Nephron progenitor cell (in vitro differentiated cells): Measurements from ENCODE around the gene EFNA4.

ENCODE experiments used
- DNase-seq: peaks from one replicate; pipeline ENCODE4 v3.0.0; 2021
- H3K27ac Mint-ChIP-seq: 2 replicates; pipeline ENCODE4 v1.8.0; 2021; ENCODE audit warnings: mild to moderate bottlenecking, moderate library complexity, mixed read lengths
- H3K27me3 Mint-ChIP-seq: 2 replicates; pipeline ENCODE4 v1.8.0; 2021; ENCODE audit warnings: mild to moderate bottlenecking, low read depth, mixed read lengths; ENCODE audit not compliant: poor library complexity
- H3K36me3 Mint-ChIP-seq: 2 replicates; pipeline ENCODE4 v1.8.0; 2021; ENCODE audit warnings: low read depth, mixed read lengths
- H3K4me1 Mint-ChIP-seq: 2 replicates; pipeline ENCODE4 v1.8.0; 2021; ENCODE audit warnings: mixed read lengths
- H3K4me3 Mint-ChIP-seq: 2 replicates; pipeline ENCODE4 v1.8.0; 2021; ENCODE audit warnings: mild to moderate bottlenecking, moderate library complexity, mixed read lengths
- H3K9me3 Mint-ChIP-seq: 2 replicates; pipeline ENCODE4 v1.8.0; 2021; ENCODE audit warnings: mild to moderate bottlenecking, moderate library complexity, mixed read lengths
- TF ChIP-seq, protein P1 (sequence below): fragments of 200-600 bp; sonication (generic); IDR thresholded peaks from 2 replicates; pipeline ENCODE4 v1.5.0; 2021; ENCODE audit warnings: antibody characterized with exemption

Gene EFNA4

DNA sequence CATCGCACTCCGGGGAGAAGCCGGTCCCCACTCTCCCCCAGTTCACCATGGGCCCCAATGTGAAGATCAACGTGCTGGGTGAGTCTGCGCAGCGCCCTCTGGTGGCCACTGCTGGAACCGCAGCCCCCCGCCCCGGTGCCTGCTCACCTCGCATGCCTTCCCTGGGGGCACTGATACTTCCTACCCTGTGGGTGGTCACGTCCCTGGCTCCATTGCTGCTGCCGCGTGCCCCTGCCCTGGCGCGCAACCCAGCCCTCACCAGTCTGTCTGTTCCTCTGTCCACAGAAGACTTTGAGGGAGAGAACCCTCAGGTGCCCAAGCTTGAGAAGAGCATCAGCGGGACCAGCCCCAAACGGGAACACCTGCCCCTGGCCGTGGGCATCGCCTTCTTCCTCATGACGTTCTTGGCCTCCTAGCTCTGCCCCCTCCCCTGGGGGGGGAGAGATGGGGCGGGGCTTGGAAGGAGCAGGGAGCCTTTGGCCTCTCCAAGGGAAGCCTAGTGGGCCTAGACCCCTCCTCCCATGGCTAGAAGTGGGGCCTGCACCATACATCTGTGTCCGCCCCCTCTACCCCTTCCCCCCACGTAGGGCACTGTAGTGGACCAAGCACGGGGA, 22.7 kb downstream of the EFNA4 start:
- no peak overlapping the region for H3K27ac Mint-ChIP-seq
- peaks cover 8% of the 10 kb centered on the region for H3K27me3 Mint-ChIP-seq
- peaks cover 9% of the 10 kb centered on the region for H3K36me3 Mint-ChIP-seq
- H3K9me3 Mint-ChIP-seq = no peaks in the 10 kb centered on the region
- peaks cover 49% of the 10 kb centered on the region for H3K4me1 Mint-ChIP-seq
- H3K4me3 Mint-ChIP-seq = peak overlapping the region; percentile 57
- peak; percentile 90 for DNase-seq
- TF ChIP-seq, protein P1, sequence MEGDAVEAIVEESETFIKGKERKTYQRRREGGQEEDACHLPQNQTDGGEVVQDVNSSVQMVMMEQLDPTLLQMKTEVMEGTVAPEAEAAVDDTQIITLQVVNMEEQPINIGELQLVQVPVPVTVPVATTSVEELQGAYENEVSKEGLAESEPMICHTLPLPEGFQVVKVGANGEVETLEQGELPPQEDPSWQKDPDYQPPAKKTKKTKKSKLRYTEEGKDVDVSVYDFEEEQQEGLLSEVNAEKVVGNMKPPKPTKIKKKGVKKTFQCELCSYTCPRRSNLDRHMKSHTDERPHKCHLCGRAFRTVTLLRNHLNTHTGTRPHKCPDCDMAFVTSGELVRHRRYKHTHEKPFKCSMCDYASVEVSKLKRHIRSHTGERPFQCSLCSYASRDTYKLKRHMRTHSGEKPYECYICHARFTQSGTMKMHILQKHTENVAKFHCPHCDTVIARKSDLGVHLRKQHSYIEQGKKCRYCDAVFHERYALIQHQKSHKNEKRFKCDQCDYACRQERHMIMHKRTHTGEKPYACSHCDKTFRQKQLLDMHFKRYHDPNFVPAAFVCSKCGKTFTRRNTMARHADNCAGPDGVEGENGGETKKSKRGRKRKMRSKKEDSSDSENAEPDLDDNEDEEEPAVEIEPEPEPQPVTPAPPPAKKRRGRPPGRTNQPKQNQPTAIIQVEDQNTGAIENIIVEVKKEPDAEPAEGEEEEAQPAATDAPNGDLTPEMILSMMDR = peak; percentile 99

DNA sequence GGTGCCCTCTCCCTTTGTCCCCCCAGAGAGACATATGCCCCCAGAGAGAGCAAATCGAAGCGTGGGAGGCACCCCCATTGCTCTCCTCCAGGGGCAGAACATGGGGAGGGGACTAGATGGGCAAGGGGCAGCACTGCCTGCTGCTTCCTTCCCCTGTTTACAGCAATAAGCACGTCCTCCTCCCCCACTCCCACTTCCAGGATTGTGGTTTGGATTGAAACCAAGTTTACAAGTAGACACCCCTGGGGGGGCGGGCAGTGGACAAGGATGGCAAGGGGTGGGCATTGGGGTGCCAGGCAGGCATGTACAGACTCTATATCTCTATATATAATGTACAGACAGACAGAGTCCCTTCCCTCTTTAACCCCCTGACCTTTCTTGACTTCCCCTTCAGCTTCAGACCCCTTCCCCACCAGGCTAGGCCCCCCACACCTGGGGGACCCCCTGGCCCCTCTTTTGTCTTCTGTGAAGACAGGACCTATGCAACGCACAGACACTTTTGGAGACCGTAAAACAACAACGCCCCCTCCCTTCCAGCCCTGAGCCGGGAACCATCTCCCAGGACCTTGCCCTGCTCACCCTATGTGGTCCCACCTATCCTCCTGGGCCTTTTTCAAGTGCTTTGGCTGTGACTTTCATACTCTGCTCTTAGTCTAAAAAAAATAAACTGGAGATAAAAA, 23.5 kb downstream of the EFNA4 start:
- TF ChIP-seq, protein P1 = no peak
- H3K36me3 Mint-ChIP-seq = peaks cover 9% of the 10 kb centered on the region
- no peaks in the 10 kb centered on the region for H3K9me3 Mint-ChIP-seq
- H3K27ac Mint-ChIP-seq = no peak overlapping the region
- H3K27me3 Mint-ChIP-seq = peaks cover 8% of the 10 kb centered on the region
- no peak for DNase-seq
- peaks cover 50% of the 10 kb centered on the region for H3K4me1 Mint-ChIP-seq
- no peak overlapping the region for H3K4me3 Mint-ChIP-seq

DNA sequence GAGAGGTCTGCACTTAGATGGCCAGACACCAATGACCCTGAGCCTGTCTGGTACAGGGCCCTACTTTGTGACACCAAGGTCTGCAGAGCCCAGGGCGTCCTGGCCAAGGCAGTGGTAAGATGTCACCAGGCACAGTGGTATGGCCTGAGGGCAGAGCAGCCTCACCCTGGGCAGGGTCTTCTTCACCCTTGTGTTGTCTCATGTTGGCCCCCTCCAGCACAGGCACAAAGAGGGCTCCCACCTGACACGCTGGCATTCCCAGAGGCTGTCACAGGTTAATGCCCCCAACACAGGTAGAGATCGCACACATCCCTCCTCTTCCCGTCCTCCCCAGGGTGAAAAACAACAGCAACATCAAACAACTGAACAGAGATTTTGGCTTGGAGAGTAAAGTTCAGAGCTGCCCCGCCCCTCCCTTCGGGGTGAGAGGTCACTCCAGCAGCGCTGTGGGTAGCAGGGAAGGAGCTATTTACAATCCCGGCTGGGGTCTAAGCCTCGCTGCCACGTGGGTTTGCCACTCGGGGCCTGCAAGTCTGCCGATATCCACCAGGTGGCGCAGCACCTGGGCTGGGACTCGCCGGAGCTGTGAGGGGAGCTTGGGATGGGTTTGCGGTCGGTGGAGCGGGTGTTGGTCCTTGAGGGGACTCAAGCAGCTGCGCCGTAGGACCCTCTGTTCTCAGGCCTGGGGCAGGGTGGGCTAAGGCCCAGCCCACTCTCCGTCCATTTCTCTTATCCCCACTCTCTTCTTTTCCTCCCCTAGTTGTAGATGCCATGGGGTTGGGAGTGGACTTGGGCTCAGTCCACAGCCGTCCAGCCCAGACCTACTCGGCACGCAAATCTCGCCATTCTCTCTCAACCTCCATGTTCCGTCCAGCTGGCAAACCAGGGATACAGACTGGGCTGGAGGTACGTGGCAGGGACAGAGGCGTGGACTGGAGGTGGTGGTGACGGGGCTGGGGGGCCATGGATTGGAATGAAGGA, 27.8 kb downstream of the EFNA4 start:
- Mint-ChIP-seq H3K36me3 (peaks cover 9% of the 10 kb centered on the region), H3K4me1 (peaks cover 58% of the 10 kb centered on the region), H3K4me3 (no peak overlapping the region), H3K27me3 (peaks cover 4% of the 10 kb centered on the region), H3K9me3 (no peaks in the 10 kb centered on the region), H3K27ac (no peak overlapping the region)
- peak; percentile 94 for DNase-seq
- TF ChIP-seq, protein P1 = peak; percentile 98

DNA sequence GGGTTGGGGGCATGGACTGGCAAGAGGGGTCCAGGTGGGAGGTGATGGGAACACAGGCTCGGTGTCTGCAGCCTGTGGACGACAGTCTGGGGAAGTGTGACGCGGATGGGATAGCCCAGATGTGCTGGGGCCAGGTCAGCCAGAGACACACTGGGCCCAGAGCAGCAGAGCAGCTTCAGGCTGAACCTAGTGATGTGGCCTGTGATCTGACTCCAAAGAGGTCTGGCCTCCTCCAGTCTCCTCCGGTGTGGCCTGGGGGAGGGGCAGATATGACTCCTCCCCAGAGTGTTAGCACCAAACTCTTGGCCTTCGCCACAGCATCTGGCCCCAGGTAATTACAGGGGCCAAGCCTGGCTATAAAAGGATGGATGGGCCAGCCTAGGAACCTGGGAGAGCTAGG, 28.6 kb downstream of the EFNA4 start:
- Mint-ChIP-seq H3K9me3 (no peaks in the 10 kb centered on the region), H3K4me1 (peaks cover 57% of the 10 kb centered on the region), H3K27ac (no peak overlapping the region), H3K4me3 (no peak overlapping the region), H3K27me3 (peaks cover 4% of the 10 kb centered on the region), H3K36me3 (peaks cover 8% of the 10 kb centered on the region)
- no peak for DNase-seq
- TF ChIP-seq, protein P1 = no peak

DNA sequence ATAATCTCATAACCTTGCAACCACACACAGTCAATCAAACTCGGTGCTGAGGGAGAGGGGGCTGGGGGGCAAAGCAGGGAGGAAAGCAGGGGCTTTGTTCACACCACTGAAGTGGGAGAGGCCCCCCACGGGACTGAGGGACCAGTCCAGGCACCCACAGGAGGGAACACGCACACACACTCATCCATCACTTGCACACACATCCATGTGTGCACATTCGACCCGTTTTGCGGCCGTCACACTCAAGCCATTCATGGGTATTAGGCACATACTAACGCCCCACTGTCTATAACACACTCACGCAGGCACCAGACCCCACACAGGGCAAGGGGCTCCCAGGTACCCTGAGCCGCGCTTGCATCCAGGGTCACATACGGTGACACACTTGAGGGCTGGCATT, 29.1 kb downstream of the EFNA4 start:
- Mint-ChIP-seq H3K27ac (no peak overlapping the region), H3K9me3 (no peaks in the 10 kb centered on the region), H3K27me3 (peaks cover 4% of the 10 kb centered on the region), H3K4me3 (no peak overlapping the region), H3K4me1 (peaks cover 52% of the 10 kb centered on the region), H3K36me3 (peaks cover 3% of the 10 kb centered on the region)
- no peak for DNase-seq
- TF ChIP-seq, protein P1 = no peak
